GM18907 (cell line): ENCODE results near the gene IL15RA.
"Not testable (repeated sequence)": the region's sequence is repeated elsewhere in the genome, so short reads cannot be mapped to it uniquely, and the experiment has no call there.

ENCODE experiments used
- ATAC-seq: cut with Tn5 transposase; IDR thresholded peaks from one replicate; pipeline ENCODE4 v1.9.1; 2021; ENCODE audit warnings: mild to moderate bottlenecking, moderate library complexity; ENCODE audit not compliant: unreplicated experiment

The IL15RA gene

DNA sequence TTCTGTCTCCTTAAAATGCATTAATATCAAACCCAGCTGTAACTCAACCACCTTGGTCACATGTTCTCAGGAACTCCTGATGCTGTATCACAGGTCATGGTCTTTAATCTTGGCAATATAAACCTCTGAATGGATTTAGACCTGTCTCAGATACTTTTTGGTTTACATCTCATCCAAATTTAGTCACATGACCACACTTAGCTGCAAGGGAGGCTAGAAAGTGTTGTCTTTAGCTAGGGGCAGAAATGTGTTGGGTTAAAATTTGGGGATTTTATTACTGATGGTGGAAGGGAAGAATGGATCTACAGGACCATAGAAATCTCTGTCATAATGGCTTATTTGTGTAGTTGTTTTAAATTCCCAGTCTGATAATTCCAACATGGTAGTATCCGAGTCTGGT lies 29.6 kb upstream of the IL15RA start:
- no peak for ATAC-seq

DNA sequence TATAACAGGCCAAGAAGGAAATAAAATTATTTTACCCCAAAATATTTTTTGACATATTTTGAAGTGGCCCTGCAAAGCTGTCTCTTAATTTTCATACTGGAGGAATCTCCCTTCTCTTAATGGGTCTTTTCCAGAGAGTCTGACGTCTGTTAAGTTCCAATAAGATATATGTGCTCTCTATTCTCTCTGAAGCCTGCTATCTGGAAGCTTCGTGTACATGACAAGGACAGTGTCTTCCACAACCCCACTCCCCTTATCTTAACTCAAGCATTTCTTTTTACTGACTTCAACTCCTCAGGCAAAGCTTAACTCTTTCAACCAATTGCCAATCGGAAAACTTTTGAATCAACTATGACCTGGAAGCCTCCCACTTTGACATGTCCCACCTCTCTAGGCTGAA lies 29.2 kb upstream of the IL15RA start:
- ATAC-seq, result no peak

DNA sequence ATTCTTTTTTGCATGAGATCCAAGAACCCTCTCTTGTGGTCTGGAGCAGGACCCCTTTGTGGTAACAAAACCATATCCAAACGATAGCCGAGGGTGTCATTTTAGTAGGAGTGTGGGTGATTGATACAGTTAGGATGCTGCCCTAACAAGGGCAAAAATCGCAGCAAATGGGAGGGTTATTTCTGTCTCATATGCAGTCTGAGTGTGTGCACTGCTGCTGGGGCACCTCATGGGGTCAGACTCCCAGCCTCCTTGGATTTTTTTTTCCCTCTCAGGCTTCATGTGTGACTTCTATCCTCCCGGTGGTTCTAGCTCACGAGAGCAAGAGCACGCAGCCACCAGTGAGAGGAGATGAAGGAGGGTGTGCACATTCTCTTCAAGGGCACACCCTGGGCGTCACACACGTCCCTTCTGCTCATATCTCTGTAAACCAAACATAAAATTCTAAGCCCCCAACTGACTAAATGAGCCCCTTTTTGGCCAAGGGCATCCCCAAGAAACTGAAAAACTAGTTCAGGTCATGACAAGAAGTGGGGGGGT lies 28.6 kb upstream of the IL15RA start:
- ATAC-seq, result no peak

GRCh38 chr10:6005161-6005804 lies 27.9 kb upstream of the IL15RA start:
- ATAC-seq, result not testable (repeated sequence)

DNA sequence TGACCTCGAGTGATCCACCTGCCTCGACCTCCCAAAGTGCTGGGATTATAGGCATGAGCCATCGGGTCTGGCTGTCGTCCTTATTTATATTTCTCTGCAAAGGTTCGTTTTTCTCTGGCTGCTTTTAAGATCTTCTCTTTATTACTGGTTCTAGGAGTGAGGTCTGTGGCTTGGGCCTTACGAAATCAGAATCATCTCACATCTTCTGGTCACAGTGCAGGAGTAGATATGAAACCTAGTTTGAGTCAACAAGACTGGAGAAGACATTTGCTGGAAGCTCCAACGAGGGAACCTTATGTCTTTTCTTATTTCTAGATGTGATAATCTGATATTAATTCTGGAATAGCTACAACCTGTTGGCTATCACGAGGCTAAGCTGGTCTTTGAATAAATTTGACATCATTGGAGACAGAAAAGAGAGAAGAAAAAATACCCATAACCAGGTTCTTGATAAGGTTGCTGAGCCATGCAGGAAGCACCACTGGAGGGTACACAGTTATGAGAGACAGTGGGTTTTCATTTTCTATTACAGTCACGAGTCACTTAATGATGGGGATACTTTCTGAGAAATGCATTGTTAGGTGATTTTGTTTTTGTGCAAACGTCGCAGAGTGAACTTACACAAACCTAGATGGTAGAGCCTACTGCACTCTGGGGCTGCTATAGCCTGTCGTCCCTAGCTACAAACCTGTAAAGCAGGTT lies 25.6 kb upstream of the IL15RA start:
- ATAC-seq, result peak; percentile 65

DNA sequence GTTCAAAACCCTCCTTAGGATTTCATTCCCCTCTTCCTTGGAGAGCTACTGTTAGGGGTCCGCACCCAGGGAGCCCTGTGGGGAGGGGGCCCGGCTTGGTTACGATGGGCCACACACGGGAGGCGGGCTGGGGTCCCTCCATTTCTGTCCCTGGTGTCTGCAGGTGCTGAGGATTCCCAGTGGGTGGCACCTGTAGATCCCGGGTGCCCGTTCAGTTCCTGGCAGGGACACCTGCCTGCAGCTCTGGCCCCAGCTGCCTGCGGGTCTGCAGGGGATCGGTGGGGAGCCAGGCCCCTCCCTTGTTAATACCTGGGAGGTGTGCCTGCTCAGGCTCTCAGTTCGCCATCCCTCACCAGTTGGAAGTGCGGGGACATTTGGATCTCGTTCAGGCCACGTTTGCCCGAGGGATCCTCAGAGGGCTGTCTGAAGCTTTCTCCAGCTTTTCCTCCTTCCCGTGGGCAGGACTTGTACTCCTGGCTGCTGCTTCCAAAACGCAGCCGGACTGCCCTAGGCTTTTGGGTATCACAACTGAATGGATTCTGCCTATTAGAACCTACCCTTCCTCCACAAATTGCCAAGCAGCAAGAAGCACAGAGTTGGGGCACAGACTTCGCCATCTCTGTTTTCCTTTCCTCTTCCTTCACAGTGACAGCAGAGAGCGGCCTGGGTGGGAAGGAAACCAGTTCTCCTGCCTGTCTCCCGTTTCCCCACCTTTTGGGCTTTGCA lies 22.3 kb upstream of the IL15RA start:
- ATAC-seq, result no peak

GRCh38 chr10:5996696-5997095 lies 19.4 kb upstream of the IL15RA start:
- ATAC-seq, result no peak

DNA sequence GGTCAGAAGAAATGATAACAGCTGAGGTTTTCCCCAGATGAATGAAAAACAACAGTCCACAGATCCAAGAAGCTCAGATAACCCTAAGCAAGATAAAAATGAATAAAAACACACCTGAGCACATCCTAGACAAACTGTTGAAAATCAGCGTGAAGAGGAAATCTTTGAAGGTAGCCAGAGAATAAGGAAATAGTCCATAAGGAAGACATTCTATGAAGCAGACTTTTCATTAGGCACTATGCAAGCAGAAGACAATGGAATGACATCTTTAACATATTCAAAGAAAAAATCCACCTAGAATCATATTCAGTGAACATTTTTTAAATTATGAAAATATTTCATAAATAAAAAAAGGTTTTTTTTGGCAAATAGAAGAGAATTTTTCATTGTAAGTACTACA lies 15.1 kb upstream of the IL15RA start:
- no peak for ATAC-seq

DNA sequence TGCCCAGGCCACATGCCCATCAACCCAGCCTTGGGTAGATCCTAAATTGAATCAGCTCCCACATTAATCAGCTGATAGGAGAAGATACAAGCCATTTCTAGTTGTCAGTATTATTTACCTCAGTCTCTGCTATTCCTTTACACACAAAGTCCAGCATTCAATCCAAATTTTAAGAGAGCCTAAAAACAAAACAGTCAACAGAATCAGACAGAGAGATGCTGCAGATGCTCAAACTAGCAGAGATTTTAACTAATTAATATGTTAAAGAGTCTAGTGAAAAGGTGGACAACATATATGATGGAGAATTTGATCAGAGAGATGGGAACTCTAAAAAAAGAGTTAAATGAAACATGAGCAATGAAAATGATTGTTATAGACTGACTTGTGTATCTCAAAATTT lies 14.4 kb upstream of the IL15RA start:
- ATAC-seq, result no peak

DNA sequence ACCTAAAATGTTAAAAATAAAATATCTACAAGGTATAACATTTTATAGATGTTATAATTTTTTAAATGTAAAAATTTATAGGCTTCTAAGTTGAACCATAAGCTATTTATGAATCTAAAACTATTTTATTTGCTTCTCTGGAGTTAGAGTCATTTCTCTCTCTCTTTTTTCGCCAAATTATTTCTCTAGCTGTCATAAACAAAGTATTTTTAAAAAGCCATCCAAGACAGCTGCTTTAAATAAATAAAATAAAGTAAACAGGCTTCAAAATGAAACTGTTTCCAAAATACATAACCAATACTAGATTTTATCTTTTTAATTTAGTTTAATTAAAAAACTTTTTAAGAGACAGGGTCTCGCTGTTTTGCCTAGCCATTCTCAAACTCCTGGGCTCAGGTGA lies 12.4 kb upstream of the IL15RA start:
- no peak for ATAC-seq

DNA sequence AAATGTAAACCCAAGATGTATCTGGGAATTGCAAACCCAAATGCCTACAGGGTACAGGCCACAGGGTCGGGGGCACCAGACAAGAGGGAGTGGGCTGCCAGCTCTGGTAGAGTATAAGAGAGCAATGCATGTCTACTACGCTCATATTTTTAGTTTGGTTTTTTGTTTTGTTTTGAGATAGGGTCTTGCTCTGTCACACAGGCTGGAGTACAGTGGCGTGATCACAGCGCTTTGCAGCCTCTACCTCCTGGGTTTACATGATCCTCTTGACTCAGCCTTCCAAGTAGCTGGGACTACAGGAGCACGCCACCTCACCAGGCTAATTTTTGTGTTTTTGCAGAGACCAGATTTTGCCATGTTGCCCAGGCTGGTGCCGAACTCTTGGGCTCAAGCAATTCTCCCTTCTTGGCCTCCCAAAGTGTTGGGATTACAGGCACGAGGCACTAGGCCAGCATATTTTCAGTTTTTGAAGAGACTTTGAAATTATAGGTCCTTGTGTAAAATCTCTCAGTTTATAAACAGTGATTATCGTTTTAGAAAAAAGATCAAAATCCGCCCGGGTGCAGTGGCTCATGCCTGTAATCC lies 11.1 kb upstream of the IL15RA start:
- no peak for ATAC-seq

DNA sequence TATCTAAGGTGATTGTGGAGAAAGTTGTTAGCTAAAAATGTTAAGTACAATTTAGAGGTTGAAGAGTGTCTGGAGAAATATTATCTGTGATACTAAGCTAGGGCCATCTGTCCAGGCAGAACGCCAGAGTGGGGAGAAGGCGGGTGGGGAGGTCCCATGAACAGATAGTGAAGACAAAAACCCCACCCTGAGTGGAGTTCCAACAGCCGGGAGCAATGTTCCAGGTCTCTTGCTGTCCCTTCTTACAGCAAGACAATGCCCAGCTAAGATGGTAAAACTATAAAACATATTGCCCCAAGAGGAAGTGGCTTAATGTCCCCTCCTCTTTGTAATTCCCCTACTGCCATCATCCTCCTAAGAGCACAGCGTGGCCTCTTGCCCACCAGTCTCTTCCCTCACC lies 10.4 kb upstream of the IL15RA start:
- no peak for ATAC-seq

GRCh38 chr10:5985029-5985428 lies 7.7 kb upstream of the IL15RA start:
- no peak for ATAC-seq

DNA sequence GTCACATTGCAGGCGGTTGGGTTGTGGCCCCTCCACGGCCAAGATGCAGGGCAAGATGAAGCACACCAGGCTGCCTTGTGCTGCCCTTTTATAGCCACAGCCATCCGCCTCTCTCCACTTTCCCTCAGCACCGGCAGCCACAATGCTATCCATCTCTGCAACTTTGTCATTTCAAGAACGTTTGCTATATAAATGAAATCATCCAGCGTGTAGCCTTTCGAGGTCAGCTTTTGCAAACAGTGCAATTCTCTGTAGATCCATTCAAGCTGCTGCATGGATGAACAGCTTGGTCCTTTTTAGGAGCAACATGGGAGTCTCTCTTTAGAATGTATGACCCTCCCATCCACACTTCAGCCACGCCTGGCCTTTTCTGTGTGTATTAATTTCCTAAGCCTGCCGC lies 6.4 kb upstream of the IL15RA start:
- ATAC-seq, result no peak

DNA sequence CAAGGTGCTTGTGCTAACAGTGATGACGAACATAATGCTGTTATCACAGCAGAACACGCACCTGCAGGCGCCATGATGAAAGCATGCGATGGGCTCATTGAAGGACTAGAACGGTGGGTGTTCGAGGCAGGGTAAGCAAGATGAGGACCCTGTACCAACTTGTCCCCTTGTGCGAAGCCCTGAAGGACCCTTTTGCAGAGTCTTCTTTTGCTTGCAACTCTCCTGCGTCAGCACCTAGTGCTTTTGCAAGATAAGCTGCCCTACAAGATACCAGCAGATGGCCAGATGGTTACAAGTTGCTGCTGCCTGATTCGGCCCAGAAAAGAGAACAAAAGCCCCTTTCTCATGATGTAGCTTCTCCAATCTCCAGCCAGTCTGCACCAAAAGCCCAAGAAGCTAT lies 4.2 kb upstream of the IL15RA start:
- ATAC-seq, result no peak

GRCh38 chr10:5978230-5978489 lies 817 bp upstream of the IL15RA start:
- ATAC-seq, result no peak

DNA sequence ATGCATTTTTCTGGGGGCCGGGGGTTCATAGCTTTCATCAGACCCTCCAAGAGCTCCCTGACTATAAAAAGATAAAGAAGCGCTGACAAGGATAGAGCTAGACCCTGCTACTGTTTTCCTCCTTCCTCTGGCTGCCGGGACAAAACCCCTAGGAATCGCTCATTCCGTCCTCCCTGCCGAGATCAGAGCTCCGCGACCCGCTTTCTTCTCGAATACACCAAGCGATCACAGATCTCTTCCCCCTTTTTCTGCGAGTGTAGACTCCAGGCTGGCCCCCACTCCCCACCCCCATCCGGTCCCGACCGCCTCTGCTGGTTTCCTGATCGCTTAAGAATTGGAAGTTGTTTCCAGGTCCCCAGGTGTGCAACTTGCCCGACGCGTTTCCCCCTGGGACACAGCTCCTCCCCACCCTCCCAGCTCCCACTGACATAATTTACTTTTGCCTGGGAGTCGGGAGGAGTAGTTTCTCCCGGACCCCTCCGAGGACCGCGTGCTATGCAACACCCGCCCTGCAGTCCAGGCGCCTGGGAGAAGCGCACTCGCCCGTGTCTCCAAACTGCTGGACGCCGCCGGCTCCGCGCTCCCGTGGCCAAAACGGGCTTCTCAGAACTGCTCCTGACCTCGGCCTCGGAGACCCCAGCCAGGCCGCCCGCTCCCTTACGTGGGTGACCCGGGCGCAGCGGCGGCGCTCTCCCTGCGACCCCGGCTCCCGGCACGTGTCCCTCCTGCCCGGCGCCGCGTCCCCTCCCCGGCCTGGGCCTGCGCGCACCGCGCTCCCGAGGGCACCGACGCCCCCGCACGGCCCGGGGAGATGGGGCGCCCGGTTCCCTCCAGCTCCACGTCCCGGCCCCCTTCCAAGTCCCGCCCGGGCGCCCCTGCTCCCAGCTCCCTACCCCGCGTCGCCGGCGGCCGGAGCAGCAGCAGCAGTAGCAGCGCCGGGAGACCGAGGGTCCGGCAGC lies 552 bp downstream of the IL15RA start:
- peak; percentile 24 for ATAC-seq

DNA sequence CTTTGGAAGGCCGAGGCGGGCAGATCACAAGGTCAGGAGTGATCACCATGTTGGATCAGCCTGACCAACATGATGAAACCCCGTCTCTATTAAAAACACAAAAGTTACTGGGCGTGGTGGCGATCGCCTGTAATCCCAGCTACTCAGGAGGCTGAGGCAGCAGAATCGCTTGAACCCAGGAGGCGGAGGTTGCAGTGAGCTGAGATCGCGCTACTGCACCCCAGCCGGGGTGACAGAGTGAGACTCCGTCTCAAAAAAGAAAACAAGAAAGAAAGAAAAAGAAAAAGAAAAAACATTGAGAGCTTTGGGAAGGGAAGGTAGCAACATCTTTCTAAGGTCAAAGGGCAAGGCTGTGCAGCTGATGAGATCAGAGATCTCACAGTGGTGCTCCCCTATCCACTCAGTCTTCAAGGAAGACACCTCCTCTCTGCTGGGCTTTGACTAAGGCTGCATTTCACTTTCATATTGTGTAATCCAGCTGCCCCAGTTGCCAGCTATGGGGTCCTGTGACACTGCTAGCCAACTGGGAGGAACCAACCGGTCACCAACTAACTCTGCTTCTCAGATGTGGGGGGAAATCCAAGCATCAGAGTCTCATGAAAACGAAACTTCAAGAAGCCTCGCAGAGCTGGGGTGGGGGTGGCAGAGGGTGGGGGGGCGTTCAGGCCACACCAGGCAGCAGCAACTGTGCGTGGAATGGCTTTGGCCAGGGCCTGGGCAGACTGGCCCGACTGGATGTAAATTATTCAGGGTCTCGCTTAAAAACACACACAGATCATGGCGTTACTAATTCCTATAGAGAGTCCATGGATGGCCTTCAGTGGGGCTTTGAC lies 1.5 kb downstream of the IL15RA start:
- peak; percentile 74 for ATAC-seq

GRCh38 chr10:5973069-5973468 lies 4.3 kb downstream of the IL15RA start:
- no peak for ATAC-seq

DNA sequence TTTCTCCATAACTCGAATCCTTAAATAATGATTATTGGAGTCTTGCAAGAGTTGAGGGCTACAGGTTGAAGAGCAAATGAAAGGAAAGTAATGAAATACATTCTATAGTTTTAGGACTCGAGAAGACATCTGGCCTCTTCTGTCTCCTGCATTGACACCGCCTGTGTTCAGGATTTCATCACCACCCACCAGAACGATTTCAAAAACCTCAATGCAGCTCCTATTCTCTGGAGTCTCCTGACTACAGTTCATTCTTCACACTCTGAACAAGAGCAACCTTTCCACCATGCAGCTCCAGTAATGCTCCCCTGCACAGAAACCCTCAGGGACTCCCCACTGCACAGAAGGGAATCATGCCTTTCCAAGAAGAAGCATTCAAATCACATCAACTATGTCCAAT lies 5.5 kb downstream of the IL15RA start:
- no peak for ATAC-seq
